ENCODE data around the gene JMJD1C.

DNA sequence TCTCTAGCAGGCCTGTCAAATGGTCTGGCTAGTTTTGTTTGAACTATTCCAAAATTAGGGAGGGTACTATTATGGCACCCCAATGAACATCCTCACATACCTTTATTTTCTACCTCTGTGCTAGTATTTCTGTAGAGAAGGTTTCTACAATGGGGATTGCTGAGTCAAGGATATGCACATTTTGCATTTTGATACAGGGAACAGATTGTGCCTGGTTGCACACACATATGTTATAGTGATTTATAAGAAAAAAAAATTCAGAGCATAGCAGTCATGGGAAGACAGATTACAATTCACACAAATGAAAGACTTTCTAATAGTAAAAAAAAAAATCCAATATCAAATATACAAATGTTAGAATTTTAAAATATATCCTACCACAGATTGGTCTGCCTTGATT, 346.7 kb downstream of the JMJD1C start:
- TF ChIP-seq, protein P1, sequence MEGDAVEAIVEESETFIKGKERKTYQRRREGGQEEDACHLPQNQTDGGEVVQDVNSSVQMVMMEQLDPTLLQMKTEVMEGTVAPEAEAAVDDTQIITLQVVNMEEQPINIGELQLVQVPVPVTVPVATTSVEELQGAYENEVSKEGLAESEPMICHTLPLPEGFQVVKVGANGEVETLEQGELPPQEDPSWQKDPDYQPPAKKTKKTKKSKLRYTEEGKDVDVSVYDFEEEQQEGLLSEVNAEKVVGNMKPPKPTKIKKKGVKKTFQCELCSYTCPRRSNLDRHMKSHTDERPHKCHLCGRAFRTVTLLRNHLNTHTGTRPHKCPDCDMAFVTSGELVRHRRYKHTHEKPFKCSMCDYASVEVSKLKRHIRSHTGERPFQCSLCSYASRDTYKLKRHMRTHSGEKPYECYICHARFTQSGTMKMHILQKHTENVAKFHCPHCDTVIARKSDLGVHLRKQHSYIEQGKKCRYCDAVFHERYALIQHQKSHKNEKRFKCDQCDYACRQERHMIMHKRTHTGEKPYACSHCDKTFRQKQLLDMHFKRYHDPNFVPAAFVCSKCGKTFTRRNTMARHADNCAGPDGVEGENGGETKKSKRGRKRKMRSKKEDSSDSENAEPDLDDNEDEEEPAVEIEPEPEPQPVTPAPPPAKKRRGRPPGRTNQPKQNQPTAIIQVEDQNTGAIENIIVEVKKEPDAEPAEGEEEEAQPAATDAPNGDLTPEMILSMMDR (conservative IDR thresholded peaks at IDR 0.05; ENCODE audit: low read length): no peak
- TF ChIP-seq EZH2phosphoT487 (IDR thresholded peaks at IDR 0.05; ENCODE audit: borderline replicate concordance, low read depth, low read length): no peak
